GM12872 (cell line): Measurements from ENCODE around the gene PCSK2.

ENCODE experiments used
- TF ChIP-seq, protein P1 (sequence below): IDR thresholded peaks from 3 replicates; pipeline ENCODE4 v1.5.1; 2011; ENCODE audit warnings: low read depth, mild to moderate bottlenecking, low read length, moderate library complexity; ENCODE audit not compliant: insufficient read depth

The PCSK2 gene

DNA sequence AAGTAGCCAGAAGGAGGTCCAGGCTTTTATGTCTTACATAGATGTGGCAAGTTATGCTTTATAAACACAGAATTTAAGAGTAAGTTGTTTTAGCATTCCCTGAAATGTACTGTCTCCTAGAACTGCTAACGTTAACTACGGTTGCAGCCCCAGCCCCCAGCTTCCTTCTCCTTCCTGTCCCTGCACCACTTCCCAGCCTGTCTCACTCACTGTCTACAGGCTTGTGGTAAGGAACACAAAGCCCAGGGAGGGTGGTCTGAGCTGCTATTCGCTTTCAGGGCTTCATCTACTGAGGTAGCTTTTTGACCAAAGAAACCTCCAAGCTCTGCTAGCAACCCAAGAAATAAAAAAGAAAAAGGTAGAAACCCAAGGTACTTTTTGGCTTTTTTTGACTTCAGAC, 35.9 kb downstream of the PCSK2 start:
- TF ChIP-seq, protein P1, sequence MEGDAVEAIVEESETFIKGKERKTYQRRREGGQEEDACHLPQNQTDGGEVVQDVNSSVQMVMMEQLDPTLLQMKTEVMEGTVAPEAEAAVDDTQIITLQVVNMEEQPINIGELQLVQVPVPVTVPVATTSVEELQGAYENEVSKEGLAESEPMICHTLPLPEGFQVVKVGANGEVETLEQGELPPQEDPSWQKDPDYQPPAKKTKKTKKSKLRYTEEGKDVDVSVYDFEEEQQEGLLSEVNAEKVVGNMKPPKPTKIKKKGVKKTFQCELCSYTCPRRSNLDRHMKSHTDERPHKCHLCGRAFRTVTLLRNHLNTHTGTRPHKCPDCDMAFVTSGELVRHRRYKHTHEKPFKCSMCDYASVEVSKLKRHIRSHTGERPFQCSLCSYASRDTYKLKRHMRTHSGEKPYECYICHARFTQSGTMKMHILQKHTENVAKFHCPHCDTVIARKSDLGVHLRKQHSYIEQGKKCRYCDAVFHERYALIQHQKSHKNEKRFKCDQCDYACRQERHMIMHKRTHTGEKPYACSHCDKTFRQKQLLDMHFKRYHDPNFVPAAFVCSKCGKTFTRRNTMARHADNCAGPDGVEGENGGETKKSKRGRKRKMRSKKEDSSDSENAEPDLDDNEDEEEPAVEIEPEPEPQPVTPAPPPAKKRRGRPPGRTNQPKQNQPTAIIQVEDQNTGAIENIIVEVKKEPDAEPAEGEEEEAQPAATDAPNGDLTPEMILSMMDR: no peak

GRCh38 chr20:17273717-17274116, 46.9 kb downstream of the PCSK2 start:
- TF ChIP-seq, protein P1: no peak

DNA sequence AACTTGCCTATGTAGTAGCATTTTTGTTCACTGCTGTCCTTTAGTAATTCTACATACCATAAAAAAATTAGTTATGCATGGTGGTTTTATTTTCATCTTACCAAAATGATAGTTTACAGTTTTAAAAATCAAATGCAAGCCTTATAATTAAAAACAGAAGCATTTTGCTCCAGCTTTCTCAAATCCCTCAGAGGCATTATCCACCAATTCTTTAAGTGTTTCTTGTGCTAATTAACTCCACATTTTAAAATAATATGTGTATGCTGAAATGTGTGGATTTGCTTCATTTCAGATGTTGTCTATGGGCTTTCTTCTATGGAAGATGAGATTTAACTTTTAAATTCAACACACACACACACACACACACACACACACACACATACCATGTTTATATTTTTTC, 49.3 kb downstream of the PCSK2 start:
- TF ChIP-seq, protein P1: no peak

DNA sequence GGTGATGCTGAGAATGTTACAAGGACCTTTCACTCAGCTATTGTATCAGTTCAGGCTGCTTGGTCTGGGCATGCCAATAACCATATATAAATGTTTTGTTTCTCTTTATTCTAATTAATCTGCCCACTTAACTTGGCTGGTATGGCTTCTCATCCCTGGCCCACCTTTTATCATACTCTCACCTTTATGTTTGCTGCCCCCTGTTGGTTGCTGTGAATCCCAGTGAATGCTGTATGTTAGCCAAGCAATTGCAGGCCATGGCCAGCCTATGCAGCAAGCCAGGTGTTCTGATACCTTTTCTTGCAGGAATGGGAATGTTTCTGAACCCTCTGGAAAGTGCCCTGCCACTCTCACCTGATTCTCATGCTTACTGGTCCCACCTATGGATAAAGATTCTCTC, 54.6 kb downstream of the PCSK2 start:
- TF ChIP-seq, protein P1: peak; percentile 60

DNA sequence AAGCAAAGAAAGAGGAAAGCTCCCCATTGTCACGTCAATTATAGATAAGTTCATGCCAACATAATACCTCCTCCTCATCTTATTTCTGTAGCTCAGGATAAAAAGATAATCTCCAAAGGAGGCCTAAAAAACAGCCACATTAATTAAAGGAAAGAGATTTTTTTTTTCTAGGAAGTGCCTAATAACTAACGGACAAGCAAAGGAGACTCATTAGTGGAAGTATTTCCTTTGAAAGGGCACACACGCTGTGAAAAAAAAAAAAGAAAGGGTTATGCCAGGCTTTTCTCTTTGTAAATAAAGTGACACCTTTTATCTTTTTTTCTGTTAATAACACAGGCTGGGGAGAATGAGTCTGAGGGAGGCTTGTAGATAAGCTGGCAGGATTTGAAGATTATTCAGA, 55.7 kb downstream of the PCSK2 start:
- TF ChIP-seq, protein P1: no peak

DNA sequence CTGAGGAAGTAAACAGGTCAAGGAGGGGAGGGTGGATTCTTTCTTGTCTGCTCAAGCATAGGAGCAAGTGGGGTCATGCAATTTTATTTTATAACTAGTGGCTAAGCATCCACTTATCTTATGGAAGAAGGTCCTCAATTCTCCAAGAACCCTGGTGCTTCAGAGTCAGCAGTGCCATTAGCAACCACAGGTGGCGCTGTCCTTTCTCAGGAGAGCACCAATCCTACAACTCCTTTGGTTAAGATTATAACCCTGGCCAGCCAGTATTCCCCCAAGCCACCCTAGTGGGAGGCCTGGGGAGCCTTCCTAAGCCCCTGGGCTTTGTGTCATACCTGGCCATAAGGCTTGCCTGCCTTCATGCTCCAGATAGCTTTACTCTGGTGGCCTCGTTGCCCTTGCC, 60.7 kb downstream of the PCSK2 start:
- TF ChIP-seq, protein P1: peak; percentile 55

DNA sequence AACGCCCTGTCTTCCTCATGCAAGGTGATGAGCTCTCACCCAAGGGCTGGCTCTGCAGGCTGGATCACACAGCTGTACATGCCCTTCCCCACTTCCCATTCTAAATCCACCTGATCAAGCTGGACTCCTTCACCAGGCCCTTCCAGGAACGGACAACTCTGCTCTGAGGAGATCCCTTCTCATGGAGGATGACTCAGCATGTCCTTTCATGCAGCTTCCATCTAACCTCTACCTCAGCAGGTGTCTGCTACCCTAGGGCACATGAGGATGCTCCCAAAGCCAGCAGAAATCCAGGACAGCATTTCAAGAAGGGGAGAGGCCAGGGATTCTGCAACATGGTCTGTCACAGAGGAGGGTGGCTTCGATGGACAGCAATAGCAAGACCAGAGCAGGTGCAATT, 61.2 kb downstream of the PCSK2 start:
- TF ChIP-seq, protein P1: no peak

DNA sequence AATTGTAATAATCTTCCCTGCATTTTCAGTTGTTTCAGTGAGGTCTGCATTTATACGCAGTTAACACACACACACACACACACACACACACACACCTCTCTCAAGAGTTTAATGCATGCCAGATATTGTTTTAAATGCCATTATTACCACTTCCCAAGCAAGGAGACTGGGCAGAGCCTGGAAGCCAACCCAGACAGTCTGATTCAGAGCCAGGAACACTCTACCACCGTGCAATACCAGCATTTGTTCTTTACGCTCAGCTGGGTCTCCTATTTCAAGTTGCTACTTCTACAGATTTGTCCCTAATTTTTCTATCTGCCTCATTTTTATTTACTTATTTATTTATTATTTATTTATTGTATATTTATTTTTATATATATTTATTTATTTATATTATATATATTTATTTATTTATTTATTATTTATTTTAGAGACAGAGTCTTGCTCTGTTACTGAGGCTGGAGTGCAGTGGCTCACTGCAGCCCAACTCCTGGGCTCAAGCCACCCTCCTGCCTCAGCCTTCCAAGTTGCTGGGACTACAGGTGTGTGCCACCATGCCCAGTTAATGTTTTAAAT, 68.4 kb downstream of the PCSK2 start:
- TF ChIP-seq, protein P1: no peak
